OCI-LY7 (cell line): ENCODE data around the gene INSIG2. TPM values are rescaled to one million over a fixed set of nuclear protein-coding genes. Genes with fewer than 3 reads are reported as not detected.

Experiments used
- BruUV-seq: library from RNA; stranded (reverse); fragments of 400-500 nt; replicated peaks from 2 replicates; lab custom pipeline; 2021; lab: Mats Ljungman, UMichigan
- CTCF ChIA-PET: fragments of 300-600 bp; sonication (Branson Sonifier 250); formaldehyde crosslinking; loops from one replicate; lab custom pipeline; 2022; ENCODE audit warnings: antibody characterized with exemption; ENCODE audit not compliant: unreplicated experiment; lab: Charles Lee
- POLR2A ChIA-PET: fragments of 300-600 bp; sonication (Branson Sonifier 250); formaldehyde crosslinking; loops from one replicate; lab custom pipeline; 2022; ENCODE audit warnings: antibody characterized with exemption; lab: Charles Lee
- DNase-seq: peaks from one replicate; pipeline ENCODE4 v3.0.0-alpha.2; 2015; ENCODE audit warnings: low spot score
- H2AFZ ChIP-seq: fragments of 200-600 bp; sonication (generic), shearing (Covaris generic); 2 replicates; pipeline ENCODE4 v1.6.1; 2014; ENCODE audit warnings: mild to moderate bottlenecking, antibody characterized with exemption, low read length, moderate library complexity
- H3K27ac ChIP-seq: fragments of 200-600 bp; sonication (generic); 2 replicates; pipeline ENCODE4 v1.5.1; 2014; ENCODE audit warnings: mixed run types, low read depth, mild to moderate bottlenecking, moderate library complexity, low read length, inconsistent platforms; ENCODE audit not compliant: poor library complexity, severe bottlenecking
- H3K36me3 ChIP-seq: fragments of 200-600 bp; sonication (generic); 2 replicates; pipeline ENCODE4 v1.6.1; 2014; ENCODE audit warnings: mild to moderate bottlenecking, antibody characterized with exemption, low read length, moderate library complexity, mixed read lengths; ENCODE audit not compliant: insufficient read depth
- H3K4me1 ChIP-seq: fragments of 200-600 bp; sonication (generic); 2 replicates; pipeline ENCODE4 v1.5.1; 2014; ENCODE audit warnings: mild to moderate bottlenecking, low read length; ENCODE audit not compliant: insufficient read depth, poor library complexity, severe bottlenecking
- H3K4me2 ChIP-seq: fragments of 200-600 bp; sonication (generic); 2 replicates; pipeline ENCODE4 v1.6.1; 2014; ENCODE audit warnings: mild to moderate bottlenecking, low read length
- H3K4me3 ChIP-seq: fragments of 200-600 bp; sonication (generic); 2 replicates; pipeline ENCODE4 v1.5.1; 2014; ENCODE audit warnings: mild to moderate bottlenecking, low read depth, low read length; ENCODE audit not compliant: poor library complexity, severe bottlenecking
- H3K79me2 ChIP-seq: fragments of 200-600 bp; sonication (generic); 2 replicates; pipeline ENCODE4 v1.6.1; 2016; ENCODE audit warnings: low read depth, mild to moderate bottlenecking, low read length, moderate library complexity, mixed read lengths; ENCODE audit not compliant: insufficient read depth
- H3K9me2 ChIP-seq: fragments of 200-600 bp; sonication (generic); 2 replicates; pipeline ENCODE4 v1.6.1; 2016; ENCODE audit warnings: mild to moderate bottlenecking, low read length, mixed read lengths; ENCODE audit not compliant: insufficient read depth
- H3K9me3 ChIP-seq: fragments of 200-600 bp; sonication (generic); 2 replicates; pipeline ENCODE4 v1.6.1; 2014; ENCODE audit warnings: mild to moderate bottlenecking, mixed run types, low read length, mixed read lengths
- H4K20me1 ChIP-seq: fragments of 200-600 bp; sonication (generic); 2 replicates; pipeline ENCODE4 v1.6.1; 2014; ENCODE audit warnings: mild to moderate bottlenecking, antibody characterized with exemption, low read length, moderate library complexity, mixed read lengths; ENCODE audit not compliant: insufficient read depth
- EZH2phosphoT487 ChIP-seq: fragments of 200-600 bp; sonication (generic); IDR thresholded peaks from 2 replicates; pipeline ENCODE4 v1.6.1; 2018; ENCODE audit warnings: low read depth, borderline replicate concordance, mild to moderate bottlenecking, mixed run types, antibody characterized with exemption, low read length, moderate library complexity, mixed read lengths
- intact Hi-C: fragments of 100-400 bp; cut with micrococcal nuclease; formaldehyde crosslinking; loops from one replicate; pipeline ENCODE4 v1.10.0; 2022; ENCODE audit not compliant: unreplicated experiment
- total RNA-seq, 2 experiments: library from RNA; depleted of rRNA in 1 of 2; stranded (reverse); fragments of >200 nt in 1 of 2; shearing (Covaris generic) in 1 of 2; gene quantifications; 2 replicates each; pipeline ENCODE4 v1.2.3, GENCODE V29; 2014 to 2022
- TF ChIP-seq, protein P1 (sequence below): fragments of 200-600 bp; sonication (generic); conservative IDR thresholded peaks from 2 replicates; pipeline ENCODE4 v1.5.1; 2014; ENCODE audit warnings: mild to moderate bottlenecking, antibody characterized with exemption, low read length, moderate library complexity, mixed read lengths

INSIG2 gene
- total RNA-seq, 2 experiments from 2014 or later, result 5.9 to 21.2 TPM

GRCh38 chr2:118110991-118111390 is 22.7 kb downstream of the INSIG2 start:
- no peaks in the 10 kb centered on the region for H4K20me1 ChIP-seq
- no peaks in the 10 kb centered on the region for H3K9me3 ChIP-seq
- no peaks in the 10 kb centered on the region for H3K4me1 ChIP-seq
- no peak overlapping the region for H2AFZ ChIP-seq
- no peaks in the 10 kb centered on the region for H3K9me2 ChIP-seq
- H3K4me2 ChIP-seq, result no peak overlapping the region
- no peak for DNase-seq
- no peaks in the 10 kb centered on the region for H3K79me2 ChIP-seq
- no TSS peak for BruUV-seq
- TF ChIP-seq, protein P1, sequence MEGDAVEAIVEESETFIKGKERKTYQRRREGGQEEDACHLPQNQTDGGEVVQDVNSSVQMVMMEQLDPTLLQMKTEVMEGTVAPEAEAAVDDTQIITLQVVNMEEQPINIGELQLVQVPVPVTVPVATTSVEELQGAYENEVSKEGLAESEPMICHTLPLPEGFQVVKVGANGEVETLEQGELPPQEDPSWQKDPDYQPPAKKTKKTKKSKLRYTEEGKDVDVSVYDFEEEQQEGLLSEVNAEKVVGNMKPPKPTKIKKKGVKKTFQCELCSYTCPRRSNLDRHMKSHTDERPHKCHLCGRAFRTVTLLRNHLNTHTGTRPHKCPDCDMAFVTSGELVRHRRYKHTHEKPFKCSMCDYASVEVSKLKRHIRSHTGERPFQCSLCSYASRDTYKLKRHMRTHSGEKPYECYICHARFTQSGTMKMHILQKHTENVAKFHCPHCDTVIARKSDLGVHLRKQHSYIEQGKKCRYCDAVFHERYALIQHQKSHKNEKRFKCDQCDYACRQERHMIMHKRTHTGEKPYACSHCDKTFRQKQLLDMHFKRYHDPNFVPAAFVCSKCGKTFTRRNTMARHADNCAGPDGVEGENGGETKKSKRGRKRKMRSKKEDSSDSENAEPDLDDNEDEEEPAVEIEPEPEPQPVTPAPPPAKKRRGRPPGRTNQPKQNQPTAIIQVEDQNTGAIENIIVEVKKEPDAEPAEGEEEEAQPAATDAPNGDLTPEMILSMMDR, result no peak
- no peak for TF ChIP-seq EZH2phosphoT487
- intact Hi-C loops, result no loop called here
- no peak overlapping the region for H3K4me3 ChIP-seq
- H3K27ac ChIP-seq, result no peak overlapping the region
- H3K36me3 ChIP-seq, result peaks cover 16% of the 10 kb centered on the region
- CTCF ChIA-PET, result no interaction called here
- POLR2A ChIA-PET, result interaction anchor here (0.7 kb wide), 1 partner anchor 24 kb away, joined by 3 read pairs; no protein-coding TSS in a partner anchor

DNA sequence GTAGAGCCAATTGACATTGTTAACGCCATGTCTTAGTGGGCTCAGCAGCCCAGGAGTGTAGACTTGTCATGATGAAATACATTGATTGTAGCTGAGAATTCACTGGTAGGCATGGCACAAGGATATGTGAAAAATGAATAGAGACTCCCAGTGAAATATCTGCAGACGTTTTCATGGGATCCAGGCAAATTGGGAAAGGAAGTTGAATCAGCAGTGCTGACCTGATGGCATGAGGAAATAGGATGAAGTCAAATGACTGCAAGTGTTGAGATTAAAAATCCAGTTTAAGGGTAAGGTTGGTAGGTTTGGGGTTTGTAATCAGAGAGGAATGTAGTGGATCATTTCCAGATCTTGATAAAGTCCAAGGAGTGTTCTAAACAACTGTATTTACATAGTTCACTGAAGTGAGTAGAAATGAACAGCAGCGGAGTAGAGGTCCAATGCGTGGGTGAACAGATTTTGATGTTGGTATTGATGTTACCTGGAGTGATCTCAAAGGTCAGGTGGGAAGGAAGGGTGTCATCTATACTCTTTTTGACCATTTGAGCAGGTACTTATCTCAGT is 24.6 kb downstream of the INSIG2 start:
- BruUV-seq, result no TSS peak
- no peak overlapping the region for H3K4me3 ChIP-seq
- POLR2A ChIA-PET, result no interaction called here
- no peaks in the 10 kb centered on the region for H3K79me2 ChIP-seq
- intact Hi-C loops, result no loop called here
- no peak overlapping the region for H3K4me2 ChIP-seq
- H3K9me2 ChIP-seq, result no peaks in the 10 kb centered on the region
- H3K27ac ChIP-seq, result no peak overlapping the region
- H2AFZ ChIP-seq, result no peak overlapping the region
- H4K20me1 ChIP-seq, result no peaks in the 10 kb centered on the region
- H3K36me3 ChIP-seq, result peaks cover 4% of the 10 kb centered on the region; the same call in 1 of the 2 replicates
- DNase-seq, result no peak
- no peaks in the 10 kb centered on the region for H3K9me3 ChIP-seq
- CTCF ChIA-PET, result no interaction called here
- H3K4me1 ChIP-seq, result no peaks in the 10 kb centered on the region
- TF ChIP-seq EZH2phosphoT487, result no peak
- TF ChIP-seq, protein P1, result no peak

DNA sequence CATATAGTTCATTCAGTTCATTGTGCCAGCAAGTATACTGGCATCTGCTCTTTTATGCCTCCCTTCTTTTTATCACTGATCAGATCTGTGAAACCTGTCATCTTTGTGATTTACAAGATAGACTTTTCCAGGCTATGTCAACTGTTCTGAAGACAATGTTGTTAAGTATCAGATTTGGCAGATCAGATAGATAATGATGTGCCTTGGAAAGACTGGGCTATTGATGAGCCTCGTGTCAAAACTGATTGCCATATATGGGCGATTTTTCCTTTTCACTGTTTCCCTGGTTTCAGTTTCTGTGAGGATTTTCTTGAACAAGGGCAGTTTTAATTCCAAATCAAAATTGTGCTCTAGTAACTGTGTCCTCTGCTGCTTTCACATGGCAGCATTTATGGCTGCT is 26.6 kb downstream of the INSIG2 start:
- Histone ChIP-seq H3K27ac (no peak overlapping the region), H3K9me2 (no peaks in the 10 kb centered on the region), H3K9me3 (no peaks in the 10 kb centered on the region), H3K4me1 (no peaks in the 10 kb centered on the region), H3K4me2 (no peak overlapping the region), H3K4me3 (no peak overlapping the region), H2AFZ (no peak overlapping the region), H4K20me1 (no peaks in the 10 kb centered on the region), H3K79me2 (no peaks in the 10 kb centered on the region), H3K36me3 (no peaks in the 10 kb centered on the region)
- CTCF ChIA-PET, result no interaction called here
- DNase-seq, result no peak
- intact Hi-C loops, result no loop called here
- no TSS peak for BruUV-seq
- TF ChIP-seq, protein P1, result no peak
- no peak for TF ChIP-seq EZH2phosphoT487
- POLR2A ChIA-PET, result no interaction called here
